Spleen (tissue), 7 donors: Measurements from ENCODE around the gene CFC1.
"Not testable (repeated sequence)": the region's sequence is repeated elsewhere in the genome, so short reads cannot be mapped to it uniquely, and the experiment has no call there.

ENCODE experiments used
- POLR2A ChIP-seq, 3 donors: fragments of 450-650 bp; IDR thresholded peaks; one replicate each; pipeline ENCODE4 v1.5.1; 2017; ENCODE audit warnings: antibody characterized with exemption in 3 of 3, mild to moderate bottlenecking in 1 of 3
- TF ChIP-seq, protein P1 (sequence below), 11 experiments: fragments of 200-600 bp in 7 of 11; fragments of 450-650 bp in 4 of 11; sonication (generic) in 4 of 11; IDR thresholded peaks in 8 of 11; conservative IDR thresholded peaks in 3 of 11; 1 replicate in 7 of 11; 2 replicates in 4 of 11; pipeline versions ENCODE4 v1.4.0 to v1.8.0; 2016 to 2021; ENCODE audit warnings: antibody characterized with exemption in 11 of 11, inconsistent platforms in 4 of 11, mild to moderate bottlenecking in 1 of 11
- donor health status: DM: no; HTN: no; CAD: no; lungs with moderate emphysema.
- donor health status: DM: no; HTN: no; CAD: no.
- donor health status: DM: no; HTN: no; CAD: no.

DNA sequence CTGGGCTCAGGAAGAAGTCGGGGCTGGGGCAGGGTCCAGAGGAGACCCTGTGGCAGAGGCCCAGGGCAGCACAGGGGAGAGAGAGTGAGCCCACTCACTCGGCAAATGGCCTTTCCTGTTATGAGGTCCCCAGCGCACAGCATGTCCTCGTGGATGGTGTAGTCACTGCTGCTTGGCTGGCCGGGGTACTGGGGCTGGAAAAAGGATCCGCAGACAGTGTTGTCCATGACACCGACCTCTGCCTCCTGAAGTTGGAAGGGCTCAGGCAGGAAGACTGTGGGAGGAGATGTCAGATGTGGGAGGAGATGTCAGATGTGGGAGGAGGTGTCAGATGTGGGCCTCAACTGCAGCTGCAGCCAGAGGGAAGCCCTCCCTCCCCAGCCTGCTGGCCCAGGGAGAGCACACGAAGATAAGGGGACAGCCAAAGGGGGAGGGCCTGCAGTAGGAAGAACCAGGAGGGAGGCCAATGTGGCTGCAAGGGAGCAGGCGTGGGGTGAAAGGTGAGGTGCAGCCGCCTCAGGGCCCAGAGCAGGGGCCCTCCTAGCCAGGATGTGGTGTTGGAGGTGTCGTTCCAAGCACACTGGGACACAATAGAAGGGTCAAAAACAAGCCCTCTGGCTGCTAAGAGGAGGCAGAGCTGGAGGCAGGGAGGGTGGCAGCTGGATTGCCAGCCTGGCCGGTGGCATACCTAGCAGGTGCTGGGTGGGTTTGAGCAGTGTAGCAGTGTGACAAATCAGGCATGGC is 55.4 kb downstream of the CFC1 start:
- TF ChIP-seq, protein P1, sequence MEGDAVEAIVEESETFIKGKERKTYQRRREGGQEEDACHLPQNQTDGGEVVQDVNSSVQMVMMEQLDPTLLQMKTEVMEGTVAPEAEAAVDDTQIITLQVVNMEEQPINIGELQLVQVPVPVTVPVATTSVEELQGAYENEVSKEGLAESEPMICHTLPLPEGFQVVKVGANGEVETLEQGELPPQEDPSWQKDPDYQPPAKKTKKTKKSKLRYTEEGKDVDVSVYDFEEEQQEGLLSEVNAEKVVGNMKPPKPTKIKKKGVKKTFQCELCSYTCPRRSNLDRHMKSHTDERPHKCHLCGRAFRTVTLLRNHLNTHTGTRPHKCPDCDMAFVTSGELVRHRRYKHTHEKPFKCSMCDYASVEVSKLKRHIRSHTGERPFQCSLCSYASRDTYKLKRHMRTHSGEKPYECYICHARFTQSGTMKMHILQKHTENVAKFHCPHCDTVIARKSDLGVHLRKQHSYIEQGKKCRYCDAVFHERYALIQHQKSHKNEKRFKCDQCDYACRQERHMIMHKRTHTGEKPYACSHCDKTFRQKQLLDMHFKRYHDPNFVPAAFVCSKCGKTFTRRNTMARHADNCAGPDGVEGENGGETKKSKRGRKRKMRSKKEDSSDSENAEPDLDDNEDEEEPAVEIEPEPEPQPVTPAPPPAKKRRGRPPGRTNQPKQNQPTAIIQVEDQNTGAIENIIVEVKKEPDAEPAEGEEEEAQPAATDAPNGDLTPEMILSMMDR (IDR thresholded peaks at IDR 0.05 in 8 of 11, conservative IDR thresholded peaks at IDR 0.05 in 3 of 11): not testable (repeated sequence)
- not testable (repeated sequence) for TF ChIP-seq POLR2A (IDR thresholded peaks at IDR 0.05)
